ENCODE measurements around the gene ATP5F1E. TPM values are rescaled to one million over a fixed set of nuclear protein-coding genes. Genes with fewer than 3 reads are reported as not detected.

The ATP5F1E gene
- total RNA-seq, 4 donors from 2014 or later = 27.1 to 38.2 (median 33.7) TPM

DNA sequence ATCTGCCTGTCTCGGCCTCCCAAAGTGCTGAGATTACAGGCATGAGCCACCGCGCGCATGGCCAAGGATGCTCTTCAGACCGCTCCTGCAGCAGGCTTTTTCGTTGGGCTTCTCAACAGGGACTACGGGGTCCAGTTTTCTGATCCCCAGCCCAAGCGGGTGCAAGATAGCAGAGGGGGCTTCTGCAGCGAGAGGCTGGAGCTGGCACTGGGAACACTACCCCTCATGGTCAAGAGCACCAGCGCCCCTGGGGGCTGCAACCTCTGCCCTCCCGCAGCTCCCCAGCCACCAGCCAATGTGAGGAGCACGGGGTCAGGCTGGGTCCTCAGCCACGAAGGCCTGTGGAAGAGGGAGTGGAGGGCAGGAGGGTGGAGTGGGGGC, 31.1 kb downstream of the ATP5F1E start:
- ATAC-seq (no peak), DNase-seq (no peak)

DNA sequence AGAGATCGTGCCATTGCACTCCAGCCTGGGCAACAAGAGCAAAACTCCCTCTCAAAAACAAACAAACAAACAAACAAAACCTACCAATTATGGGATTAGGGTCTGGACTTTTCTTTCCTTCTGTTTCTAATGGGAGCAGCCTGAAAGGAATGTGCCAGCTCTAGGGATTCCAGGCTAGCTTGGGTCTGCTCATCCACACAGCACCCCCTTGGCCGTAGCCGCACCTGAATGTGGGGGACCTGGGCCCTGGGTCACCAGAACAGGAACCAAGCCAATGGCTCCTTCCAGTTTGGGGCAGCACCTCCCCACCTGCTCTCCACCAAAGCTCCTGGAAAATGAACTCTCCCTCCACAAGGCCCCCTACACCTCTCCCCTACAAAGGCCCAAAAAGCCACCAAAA, 31.8 kb downstream of the ATP5F1E start:
- intact Hi-C loops (cut with DNase I; ENCODE audit: low total_unique reads) (no loop called here), in situ Hi-C loops (cut with MboI; ENCODE audit: low sequenced_read_pairs in 4 of 4) (no loop called here)
- no peak for ATAC-seq
- Histone ChIP-seq H3K4me3 (no peak overlapping the region), H3K27me3 (no peaks in the 10 kb centered on the region), H3K36me3 (peaks cover 2 to 49% of the 10 kb centered on the region in 2 donors), H3K27ac (no peak overlapping the region), H3K9me3 (no peaks in the 10 kb centered on the region), H3K4me1 (peaks cover 5 to 10% of the 10 kb centered on the region in 2 donors)
- no peak for TF ChIP-seq POLR2A (IDR thresholded peaks at IDR 0.05)
- TF ChIP-seq, protein P1, sequence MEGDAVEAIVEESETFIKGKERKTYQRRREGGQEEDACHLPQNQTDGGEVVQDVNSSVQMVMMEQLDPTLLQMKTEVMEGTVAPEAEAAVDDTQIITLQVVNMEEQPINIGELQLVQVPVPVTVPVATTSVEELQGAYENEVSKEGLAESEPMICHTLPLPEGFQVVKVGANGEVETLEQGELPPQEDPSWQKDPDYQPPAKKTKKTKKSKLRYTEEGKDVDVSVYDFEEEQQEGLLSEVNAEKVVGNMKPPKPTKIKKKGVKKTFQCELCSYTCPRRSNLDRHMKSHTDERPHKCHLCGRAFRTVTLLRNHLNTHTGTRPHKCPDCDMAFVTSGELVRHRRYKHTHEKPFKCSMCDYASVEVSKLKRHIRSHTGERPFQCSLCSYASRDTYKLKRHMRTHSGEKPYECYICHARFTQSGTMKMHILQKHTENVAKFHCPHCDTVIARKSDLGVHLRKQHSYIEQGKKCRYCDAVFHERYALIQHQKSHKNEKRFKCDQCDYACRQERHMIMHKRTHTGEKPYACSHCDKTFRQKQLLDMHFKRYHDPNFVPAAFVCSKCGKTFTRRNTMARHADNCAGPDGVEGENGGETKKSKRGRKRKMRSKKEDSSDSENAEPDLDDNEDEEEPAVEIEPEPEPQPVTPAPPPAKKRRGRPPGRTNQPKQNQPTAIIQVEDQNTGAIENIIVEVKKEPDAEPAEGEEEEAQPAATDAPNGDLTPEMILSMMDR (IDR thresholded peaks at IDR 0.05 in 4 of 5, conservative IDR thresholded peaks at IDR 0.05 in 1 of 5) = no peak
- DNase-seq = no peak

More for the DNA sequence above, 31.1 kb downstream of the ATP5F1E start:
- peaks cover 2 to 42% of the 10 kb centered on the region in 2 donors for H3K36me3 ChIP-seq
- intact Hi-C loops (cut with DNase I; ENCODE audit: low total_unique reads) = no loop called here
- H3K27ac ChIP-seq = no peak overlapping the region
- H3K4me3 ChIP-seq = no peak overlapping the region
- H3K27me3 ChIP-seq = no peaks in the 10 kb centered on the region
- H3K9me3 ChIP-seq = no peaks in the 10 kb centered on the region
- TF ChIP-seq, protein P1 (IDR thresholded peaks at IDR 0.05 in 4 of 5, conservative IDR thresholded peaks at IDR 0.05 in 1 of 5) = no peak
- TF ChIP-seq POLR2A (IDR thresholded peaks at IDR 0.05) = no peak
- H3K4me1 ChIP-seq = peaks cover 12 to 17% of the 10 kb centered on the region in 2 donors
- in situ Hi-C loops (cut with MboI; ENCODE audit: low sequenced_read_pairs in 4 of 4) = no loop called here

DNA sequence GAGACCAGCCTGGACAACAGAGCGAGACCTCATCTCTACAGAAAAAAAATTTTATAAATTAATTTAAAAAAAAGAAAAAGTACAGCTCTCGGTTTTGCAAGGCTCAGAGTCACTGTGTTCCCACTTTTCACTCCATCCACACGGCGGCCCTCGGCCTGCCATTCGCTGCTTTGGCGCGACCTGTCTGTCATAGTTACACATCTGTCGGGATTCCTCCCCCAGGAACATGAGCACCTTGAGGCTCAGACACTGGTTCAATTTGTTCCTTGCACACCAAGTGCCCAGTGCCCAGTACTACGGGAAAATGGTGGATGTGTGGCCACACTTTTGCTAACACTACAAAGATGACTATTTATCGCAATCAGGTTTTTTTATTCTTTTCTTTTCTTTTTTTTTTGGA, 33.5 kb downstream of the ATP5F1E start:
- Histone ChIP-seq H3K27ac (no peak overlapping the region), H3K27me3 (no peaks in the 10 kb centered on the region), H3K9me3 (no peaks in the 10 kb centered on the region), H3K4me3 (no peak overlapping the region), H3K36me3 (peaks cover 2 to 64% of the 10 kb centered on the region in 2 donors), H3K4me1 (no peaks in the 10 kb centered on the region)
- TF ChIP-seq, protein P1 (IDR thresholded peaks at IDR 0.05 in 4 of 5, conservative IDR thresholded peaks at IDR 0.05 in 1 of 5) = no peak
- TF ChIP-seq POLR2A (IDR thresholded peaks at IDR 0.05) = no peak
- DNase-seq (no peak), ATAC-seq (no peak)
- in situ Hi-C loops (cut with MboI; ENCODE audit: low sequenced_read_pairs in 4 of 4) = loop anchor here in 1 of 4 donors (25.0 kb wide), 1 partner anchor 111 kb away; no protein-coding TSS in a partner anchor
- intact Hi-C loops (cut with DNase I; ENCODE audit: low total_unique reads) = no loop called here

DNA sequence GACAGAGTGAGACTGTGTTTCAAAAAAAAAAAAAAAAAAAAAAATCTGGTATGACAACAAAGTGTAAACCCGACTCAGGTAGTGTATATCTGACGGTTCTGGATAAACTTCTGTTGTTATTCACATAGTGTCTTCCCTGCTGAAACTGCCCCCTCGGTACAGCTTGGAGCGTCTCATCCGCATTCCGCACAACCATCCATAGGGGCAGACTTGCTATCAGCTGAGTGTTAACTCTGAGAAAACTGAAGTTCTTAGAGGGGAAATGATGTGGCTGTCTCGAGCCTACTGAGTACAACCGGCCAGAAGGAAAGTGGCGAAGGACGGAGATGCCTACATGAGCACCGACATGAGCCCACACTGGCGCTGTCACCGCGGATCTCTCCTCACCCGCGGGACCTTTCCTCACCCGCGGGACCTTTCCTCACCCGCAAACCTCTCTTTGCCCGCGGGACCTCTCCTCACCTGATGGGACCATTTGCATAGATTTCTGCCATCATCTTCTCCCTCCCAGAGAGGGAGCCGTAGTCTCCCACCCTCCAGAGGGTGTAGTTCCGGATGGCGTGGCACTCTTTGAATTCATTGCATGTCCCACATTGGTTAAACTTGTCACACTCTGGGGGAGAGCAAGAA, 34.9 kb downstream of the ATP5F1E start:
- H3K9me3 ChIP-seq = no peaks in the 10 kb centered on the region
- no peak for TF ChIP-seq POLR2A (IDR thresholded peaks at IDR 0.05)
- TF ChIP-seq, protein P1 (IDR thresholded peaks at IDR 0.05 in 4 of 5, conservative IDR thresholded peaks at IDR 0.05 in 1 of 5) = no peak
- no peaks in the 10 kb centered on the region for H3K27me3 ChIP-seq
- H3K4me3 ChIP-seq = no peak overlapping the region
- intact Hi-C loops (cut with DNase I; ENCODE audit: low total_unique reads) = no loop called here
- no peak overlapping the region for H3K27ac ChIP-seq
- in situ Hi-C loops (cut with MboI; ENCODE audit: low sequenced_read_pairs in 4 of 4) = loop anchor here in 1 of 4 donors (25.0 kb wide), 1 partner anchor 110 kb away; no protein-coding TSS in a partner anchor
- peaks cover 2 to 75% of the 10 kb centered on the region in 2 donors for H3K36me3 ChIP-seq
- H3K4me1 ChIP-seq = peaks cover 0 to 7% of the 10 kb centered on the region in 2 donors
- DNase-seq (no peak), ATAC-seq (no peak)

All from gastrocnemius medialis (tissue), 4 donors.